ENCODE results near the gene AMBRA1. TPM values are rescaled to one million over a fixed set of nuclear protein-coding genes. Genes with fewer than 3 reads are reported as not detected.

AMBRA1 gene
- total and polyA plus RNA-seq, 8 donors: 4.6 to 59.4 (median 23.3) TPM

DNA sequence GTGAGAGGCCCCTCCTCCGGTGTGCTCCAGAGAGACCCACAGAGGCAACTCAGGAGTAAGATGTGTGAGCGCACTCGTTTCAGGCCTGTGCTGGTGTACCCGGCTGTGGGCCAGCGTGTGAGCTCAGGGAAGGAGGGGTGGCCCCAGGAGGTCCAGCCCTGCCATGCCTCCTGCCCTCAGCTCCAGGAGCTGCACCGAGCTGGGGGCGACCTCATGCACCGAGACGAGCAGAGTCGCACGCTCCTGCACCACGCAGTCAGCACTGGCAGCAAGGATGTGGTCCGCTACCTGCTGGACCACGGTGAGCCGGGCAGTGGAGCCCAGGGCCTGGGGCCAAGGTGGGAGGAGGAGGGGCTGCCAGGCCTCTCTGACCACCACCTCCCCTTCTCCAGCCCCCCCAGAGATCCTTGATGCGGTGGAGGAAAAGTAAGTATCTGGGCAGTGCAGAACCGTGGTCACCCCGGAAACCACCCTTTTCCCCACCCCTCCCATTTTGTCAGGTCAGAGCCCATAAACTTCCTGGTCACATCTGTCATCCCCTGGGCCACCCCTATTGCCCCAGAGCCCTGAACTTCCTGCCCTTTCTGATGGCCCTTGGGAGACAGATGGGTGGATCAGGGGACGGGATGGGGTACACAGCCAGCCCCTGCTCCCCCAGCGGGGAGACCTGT lies 214.9 kb downstream of the AMBRA1 start:
- DNase-seq: peak in 1 of 2 donors; percentile 46
- no peak for TF ChIP-seq EP300 (IDR thresholded peaks at IDR 0.05)
- TF ChIP-seq POLR2AphosphoS5 (IDR thresholded peaks at IDR 0.05): no peak
- TF ChIP-seq POLR2A (IDR thresholded peaks at IDR 0.05): no peak
- TF ChIP-seq, protein P1, sequence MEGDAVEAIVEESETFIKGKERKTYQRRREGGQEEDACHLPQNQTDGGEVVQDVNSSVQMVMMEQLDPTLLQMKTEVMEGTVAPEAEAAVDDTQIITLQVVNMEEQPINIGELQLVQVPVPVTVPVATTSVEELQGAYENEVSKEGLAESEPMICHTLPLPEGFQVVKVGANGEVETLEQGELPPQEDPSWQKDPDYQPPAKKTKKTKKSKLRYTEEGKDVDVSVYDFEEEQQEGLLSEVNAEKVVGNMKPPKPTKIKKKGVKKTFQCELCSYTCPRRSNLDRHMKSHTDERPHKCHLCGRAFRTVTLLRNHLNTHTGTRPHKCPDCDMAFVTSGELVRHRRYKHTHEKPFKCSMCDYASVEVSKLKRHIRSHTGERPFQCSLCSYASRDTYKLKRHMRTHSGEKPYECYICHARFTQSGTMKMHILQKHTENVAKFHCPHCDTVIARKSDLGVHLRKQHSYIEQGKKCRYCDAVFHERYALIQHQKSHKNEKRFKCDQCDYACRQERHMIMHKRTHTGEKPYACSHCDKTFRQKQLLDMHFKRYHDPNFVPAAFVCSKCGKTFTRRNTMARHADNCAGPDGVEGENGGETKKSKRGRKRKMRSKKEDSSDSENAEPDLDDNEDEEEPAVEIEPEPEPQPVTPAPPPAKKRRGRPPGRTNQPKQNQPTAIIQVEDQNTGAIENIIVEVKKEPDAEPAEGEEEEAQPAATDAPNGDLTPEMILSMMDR (IDR thresholded peaks at IDR 0.05): no peak
- peaks cover 0 to 30% (median 0%) of the 10 kb centered on the region in 3 donors for H3K27me3 ChIP-seq

DNA sequence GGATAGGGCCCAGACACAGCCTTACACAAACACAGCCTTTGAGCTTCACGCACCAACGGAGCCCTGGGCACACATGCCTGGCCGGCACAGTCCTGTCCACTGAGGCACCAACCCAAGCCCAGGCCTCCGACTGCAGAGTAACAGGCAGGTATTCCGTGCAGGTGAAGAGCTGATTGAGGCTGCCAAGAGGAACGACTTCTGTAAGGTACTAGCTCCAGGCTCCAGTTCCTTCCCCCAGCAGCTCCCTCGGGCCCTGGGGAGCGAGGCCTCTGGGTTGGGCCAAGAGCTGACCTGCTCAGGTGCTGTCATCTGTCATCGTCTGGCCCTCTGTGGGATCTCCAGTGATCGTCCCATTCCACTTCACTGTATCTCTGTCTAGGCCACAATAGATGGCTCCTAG lies 215.5 kb downstream of the AMBRA1 start:
- Histone ChIP-seq H3K27me3 (peaks cover 0 to 24% (median 0%) of the 10 kb centered on the region in 3 donors), H3K4me3 (no peak overlapping the region), H3K4me1 (peaks cover 21 to 46% (median 35%) of the 10 kb centered on the region in 4 donors), H3K9me3 (no peaks in the 10 kb centered on the region), H3K27ac (peak overlapping the region in 2 of 5 donors; percentile 81 to 93), H3K36me3 (peaks cover 42 to 54% (median 53%) of the 10 kb centered on the region in 4 donors)
- no peak for DNase-seq
- TF ChIP-seq POLR2A (IDR thresholded peaks at IDR 0.05) (no peak), POLR2AphosphoS5 (IDR thresholded peaks at IDR 0.05) (no peak), EP300 (IDR thresholded peaks at IDR 0.05) (no peak)
- TF ChIP-seq, protein P1 (IDR thresholded peaks at IDR 0.05): no peak
- 74 to 83% (median 80%) methylated on average over 7 to 10 of the region's 10 CpGs for WGBS, 5 donors
- intact Hi-C loops (cut with DNase I; ENCODE audit: low total_unique reads): no loop called here

More for the DNA sequence above, 214.9 kb downstream of the AMBRA1 start:
- H3K9me3 ChIP-seq: no peaks in the 10 kb centered on the region
- H3K4me3 ChIP-seq: no peak overlapping the region
- peaks cover 21 to 50% (median 35%) of the 10 kb centered on the region in 4 donors for H3K4me1 ChIP-seq
- H3K36me3 ChIP-seq: peaks cover 35 to 47% (median 46%) of the 10 kb centered on the region in 4 donors
- H3K27ac ChIP-seq: peak overlapping the region in 4 of 5 donors; percentile 77 to 93 (median 82)
- WGBS, 5 donors: 64 to 77% (median 69%) methylated on average over 14 to 20 of the region's 20 CpGs
- intact Hi-C loops (cut with DNase I; ENCODE audit: low total_unique reads): no loop called here

DNA sequence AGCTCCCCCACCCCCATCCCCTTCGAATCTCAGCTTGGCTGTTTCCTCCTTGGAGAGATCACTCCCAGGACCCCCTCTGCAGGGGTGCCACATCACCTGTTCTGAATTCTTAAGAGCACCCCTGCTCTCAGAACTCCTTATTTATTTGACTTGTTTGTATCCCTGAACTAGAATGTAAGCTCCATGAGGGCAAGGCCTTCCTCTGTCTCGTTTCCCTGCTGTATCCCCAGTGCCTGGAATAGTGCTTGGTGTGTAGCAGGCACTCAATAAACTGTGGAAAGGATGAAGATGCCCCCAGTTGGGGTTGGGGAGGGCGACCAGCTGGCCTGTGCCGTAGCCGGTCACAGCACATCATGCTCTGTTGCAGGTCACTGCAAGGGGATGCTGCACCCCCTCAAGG lies 216.0 kb downstream of the AMBRA1 start:
- Histone ChIP-seq H3K36me3 (peaks cover 43 to 58% (median 56%) of the 10 kb centered on the region in 4 donors), H3K27ac (no peak overlapping the region), H3K27me3 (peaks cover 0 to 19% (median 0%) of the 10 kb centered on the region in 3 donors), H3K4me3 (no peak overlapping the region), H3K4me1 (peaks cover 19 to 42% (median 33%) of the 10 kb centered on the region in 4 donors), H3K9me3 (no peaks in the 10 kb centered on the region)
- intact Hi-C loops (cut with DNase I; ENCODE audit: low total_unique reads): no loop called here
- TF ChIP-seq POLR2A (IDR thresholded peaks at IDR 0.05) (no peak), EP300 (IDR thresholded peaks at IDR 0.05) (no peak), POLR2AphosphoS5 (IDR thresholded peaks at IDR 0.05) (no peak)
- TF ChIP-seq, protein P1 (IDR thresholded peaks at IDR 0.05): no peak
- WGBS, 5 donors: 90 to 95% (median 95%) methylated on average over 5 of the region's 5 CpGs
- DNase-seq: no peak

GRCh38 chr11:46377290-46377689 lies 216.5 kb downstream of the AMBRA1 start:
- no peak for TF ChIP-seq POLR2AphosphoS5 (IDR thresholded peaks at IDR 0.05)
- no peak for TF ChIP-seq EP300 (IDR thresholded peaks at IDR 0.05)
- TF ChIP-seq, protein P1 (IDR thresholded peaks at IDR 0.05): no peak
- intact Hi-C loops (cut with DNase I; ENCODE audit: low total_unique reads): no loop called here
- Histone ChIP-seq H3K4me1 (peaks cover 14 to 36% (median 28%) of the 10 kb centered on the region in 4 donors), H3K36me3 (peaks cover 47 to 63% (median 61%) of the 10 kb centered on the region in 4 donors), H3K4me3 (no peak overlapping the region), H3K9me3 (no peaks in the 10 kb centered on the region), H3K27me3 (peaks cover 0 to 14% (median 0%) of the 10 kb centered on the region in 3 donors), H3K27ac (no peak overlapping the region)
- 92 to 97% (median 95%) methylated on average over 11 of the region's 11 CpGs for WGBS, 5 donors
- DNase-seq: no peak
